SK-N-SH treated with all-trans-retinoic acid at 6 μM for 48 hours (cell line): ENCODE data around the gene EYA4.

ENCODE experiments used
- ATAC-seq: fragments of 200-7000 bp; cut with Tn5 transposase; 3 replicates; pipeline ENCODE4 v1.9.1; 2020; ENCODE audit warnings: mild to moderate bottlenecking, moderate library complexity
- BACH2 ChIP-seq: fragments of 250-450 bp; sonication (Bioruptor Pico); IDR thresholded peaks from 2 replicates; pipeline ENCODE4 v1.9.0; 2021; ENCODE audit warnings: mild to moderate bottlenecking, borderline replicate concordance
- CSDC2 ChIP-seq: fragments of 250-450 bp; sonication (Bioruptor Pico); IDR thresholded peaks from 2 replicates; pipeline ENCODE4 v1.5.0; 2020; ENCODE audit warnings: mild to moderate bottlenecking, moderate library complexity
- GLIS3 ChIP-seq: fragments of 250-450 bp; sonication (Bioruptor Pico); IDR thresholded peaks from 2 replicates; pipeline ENCODE4 v1.5.0; 2020; ENCODE audit warnings: mild to moderate bottlenecking, moderate library complexity
- ISL1 ChIP-seq: fragments of 250-450 bp; sonication (Bioruptor Pico); IDR thresholded peaks from 2 replicates; pipeline ENCODE4 v2.1.2; 2022; ENCODE audit warnings: mild to moderate bottlenecking, moderate library complexity
- OSR1 ChIP-seq: fragments of 250-450 bp; sonication (Bioruptor Pico); IDR thresholded peaks from 2 replicates; pipeline ENCODE4 v1.8.0; 2022; ENCODE audit warnings: moderate library complexity, mild to moderate bottlenecking, inconsistent platforms
- PPARA ChIP-seq: fragments of 250-450 bp; sonication (Bioruptor Pico); IDR thresholded peaks from 2 replicates; pipeline ENCODE4 v1.5.0; 2020; ENCODE audit warnings: mild to moderate bottlenecking, borderline replicate concordance
- RARB ChIP-seq: fragments of 250-450 bp; sonication (Bioruptor Pico); IDR thresholded peaks from 2 replicates; pipeline ENCODE4 v1.8.0; 2021; ENCODE audit warnings: mild to moderate bottlenecking, moderate library complexity
- SNAI2 ChIP-seq: fragments of 250-450 bp; sonication (Bioruptor Pico); IDR thresholded peaks from 2 replicates; pipeline ENCODE4 v1.5.0; 2020; ENCODE audit warnings: mild to moderate bottlenecking, moderate library complexity
- TCF4 ChIP-seq: fragments of 250-450 bp; sonication (Bioruptor Pico); IDR thresholded peaks from 2 replicates; pipeline ENCODE4 v1.8.0; 2021; ENCODE audit warnings: mild to moderate bottlenecking, moderate library complexity, borderline replicate concordance
- TOX ChIP-seq: fragments of 250-450 bp; sonication (Bioruptor Pico); IDR thresholded peaks from 2 replicates; pipeline ENCODE4 v1.8.0; 2021; ENCODE audit warnings: mild to moderate bottlenecking, moderate library complexity, borderline replicate concordance
- ZC3H10 ChIP-seq: fragments of 250-450 bp; sonication (Bioruptor Pico); IDR thresholded peaks from 2 replicates; pipeline ENCODE4 v1.5.1; 2021; ENCODE audit warnings: mild to moderate bottlenecking, moderate library complexity
- ZFP3 ChIP-seq: fragments of 250-450 bp; sonication (Bioruptor Pico); IDR thresholded peaks from 2 replicates; pipeline ENCODE4 v1.5.0; 2020; ENCODE audit warnings: mild to moderate bottlenecking, moderate library complexity
- ZFP30 ChIP-seq: fragments of 450-650 bp; formaldehyde crosslinking; IDR thresholded peaks from 2 replicates; pipeline ENCODE4 v1.5.0; 2022; ENCODE audit warnings: mild to moderate bottlenecking, moderate library complexity
- ZNF565 ChIP-seq: fragments of 450-650 bp; formaldehyde crosslinking; conservative IDR thresholded peaks from 2 replicates; pipeline ENCODE4 v1.5.0; 2020; ENCODE audit warnings: low read depth, mild to moderate bottlenecking, moderate library complexity
- ZNF70 ChIP-seq: fragments of 450-650 bp; formaldehyde crosslinking; IDR thresholded peaks from 2 replicates; pipeline ENCODE4 v1.5.0; 2020; ENCODE audit warnings: mild to moderate bottlenecking, moderate library complexity
- ZNF8 ChIP-seq: fragments of 450-650 bp; formaldehyde crosslinking; IDR thresholded peaks from 2 replicates; pipeline ENCODE4 v1.5.0; 2020; ENCODE audit warnings: mild to moderate bottlenecking, moderate library complexity
- TF ChIP-seq, protein P1 (sequence below): fragments of 250-450 bp; sonication (Bioruptor Pico); IDR thresholded peaks from 2 replicates; pipeline ENCODE4 v1.5.1; 2021; ENCODE audit warnings: mild to moderate bottlenecking, moderate library complexity
- TF ChIP-seq, protein P2 (sequence below): fragments of 250-450 bp; sonication (Bioruptor Pico); IDR thresholded peaks from 2 replicates; pipeline ENCODE4 v1.5.0; 2020; ENCODE audit warnings: mild to moderate bottlenecking, moderate library complexity
- TF ChIP-seq, protein P3 (sequence below): fragments of 250-450 bp; sonication (Bioruptor Pico); IDR thresholded peaks from 2 replicates; pipeline ENCODE4 v1.5.1; 2020; ENCODE audit warnings: low read depth, mild to moderate bottlenecking, moderate library complexity
- TF ChIP-seq, protein P4 (sequence below): fragments of 250-450 bp; sonication (Bioruptor Pico); IDR thresholded peaks from 2 replicates; pipeline ENCODE4 v1.8.0; 2021; ENCODE audit warnings: low read depth, mild to moderate bottlenecking, moderate library complexity, borderline replicate concordance

EYA4 gene

DNA sequence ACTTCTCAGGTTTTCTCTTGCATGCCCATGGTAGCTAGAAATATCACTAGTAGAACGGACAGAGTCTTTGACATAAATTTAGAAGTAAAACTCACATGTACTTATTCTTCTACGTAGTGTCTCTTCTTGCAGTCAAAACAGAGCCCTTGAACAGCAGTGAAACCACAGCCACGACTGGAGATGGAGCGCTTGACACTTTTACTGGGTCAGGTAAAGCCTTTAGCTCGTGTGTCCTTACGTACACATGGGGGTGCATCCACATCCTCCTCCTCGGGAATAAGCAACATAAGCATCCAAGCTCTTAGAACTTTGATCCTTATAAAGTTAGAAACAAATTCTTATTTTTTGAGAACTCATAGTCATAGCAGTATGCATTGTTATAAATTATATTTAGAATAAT lies 215.3 kb downstream of the EYA4 start:
- ATAC-seq = no peak
- TF ChIP-seq GLIS3 (no peak), PPARA (no peak)

DNA sequence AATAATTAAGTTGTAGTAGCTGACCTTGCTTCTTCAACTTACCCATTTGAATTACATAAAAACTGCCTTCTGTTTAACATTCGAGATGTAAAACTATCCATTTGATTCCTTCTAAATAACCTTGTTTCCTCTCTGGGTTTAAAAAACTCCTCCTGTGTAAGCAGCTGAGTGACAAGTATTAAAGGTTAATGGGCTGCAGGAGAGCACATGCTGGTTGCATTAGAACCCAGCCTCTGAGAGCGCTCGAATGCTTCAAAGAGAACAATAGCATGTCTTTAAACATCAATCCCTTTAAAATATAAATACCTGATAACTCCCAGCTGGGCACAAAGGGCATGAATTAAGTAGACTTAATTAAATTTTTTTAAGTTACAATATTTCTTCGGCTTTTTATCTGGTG lies 215.8 kb downstream of the EYA4 start:
- no peak for TF ChIP-seq ZNF70 (CRISPR knock-in tag)
- no peak for TF ChIP-seq OSR1
- no peak for TF ChIP-seq TCF4 (CRISPR knock-in tag)
- ATAC-seq = no peak

DNA sequence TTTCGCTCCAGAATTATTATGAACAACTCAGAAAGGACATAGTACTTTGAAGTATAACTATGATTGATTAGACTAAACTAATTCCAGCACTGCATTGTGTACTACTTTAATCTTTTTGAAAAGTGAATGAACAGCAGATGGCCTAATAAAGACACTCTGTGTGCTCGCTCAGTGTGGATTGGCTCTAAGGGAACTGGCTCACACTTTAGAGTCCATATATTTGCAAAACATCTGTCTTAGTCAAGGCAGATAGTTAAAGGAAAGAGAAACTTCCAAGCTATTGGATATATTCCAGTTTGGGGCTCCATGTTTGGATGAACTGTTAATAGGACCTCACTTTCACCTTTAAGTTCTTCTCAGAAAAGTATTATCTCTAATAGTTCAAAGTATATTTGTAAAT lies 218.9 kb downstream of the EYA4 start:
- no peak for ATAC-seq
- TF ChIP-seq ZFP3 (CRISPR knock-in tag) (no peak), BACH2 (CRISPR knock-in tag) (no peak), ZC3H10 (CRISPR knock-in tag) (no peak), PPARA (no peak), ZFP30 (CRISPR knock-in tag) (no peak), RARB (CRISPR knock-in tag) (no peak)
- TF ChIP-seq, protein P1, sequence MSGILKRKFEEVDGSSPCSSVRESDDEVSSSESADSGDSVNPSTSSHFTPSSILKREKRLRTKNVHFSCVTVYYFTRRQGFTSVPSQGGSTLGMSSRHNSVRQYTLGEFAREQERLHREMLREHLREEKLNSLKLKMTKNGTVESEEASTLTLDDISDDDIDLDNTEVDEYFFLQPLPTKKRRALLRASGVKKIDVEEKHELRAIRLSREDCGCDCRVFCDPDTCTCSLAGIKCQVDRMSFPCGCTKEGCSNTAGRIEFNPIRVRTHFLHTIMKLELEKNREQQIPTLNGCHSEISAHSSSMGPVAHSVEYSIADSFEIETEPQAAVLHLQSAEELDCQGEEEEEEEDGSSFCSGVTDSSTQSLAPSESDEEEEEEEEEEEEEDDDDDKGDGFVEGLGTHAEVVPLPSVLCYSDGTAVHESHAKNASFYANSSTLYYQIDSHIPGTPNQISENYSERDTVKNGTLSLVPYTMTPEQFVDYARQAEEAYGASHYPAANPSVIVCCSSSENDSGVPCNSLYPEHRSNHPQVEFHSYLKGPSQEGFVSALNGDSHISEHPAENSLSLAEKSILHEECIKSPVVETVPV (CRISPR knock-in tag) = no peak

DNA sequence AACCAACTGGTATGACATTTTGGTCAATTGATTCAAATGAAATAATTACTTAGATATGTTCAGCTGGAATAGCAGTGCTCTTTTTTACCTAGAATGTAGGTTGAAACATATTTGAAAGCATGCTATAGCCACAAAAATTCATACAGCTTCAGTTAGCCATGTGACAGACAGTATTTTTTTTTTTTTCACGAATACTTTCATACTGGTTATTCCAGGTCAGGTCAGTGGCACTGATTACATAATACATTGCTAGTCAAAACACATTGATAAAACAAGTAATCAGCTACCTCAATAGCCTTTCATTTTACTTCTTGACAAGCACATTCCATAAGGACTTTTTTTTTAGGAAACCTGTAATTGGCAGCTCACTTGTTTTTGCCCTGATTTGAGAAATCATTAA lies 222.6 kb downstream of the EYA4 start:
- no peak for ATAC-seq
- TF ChIP-seq BACH2 (CRISPR knock-in tag) = no peak
- TF ChIP-seq, protein P1 (CRISPR knock-in tag) = no peak
- TF ChIP-seq ZNF8 = no peak
- TF ChIP-seq, protein P2, sequence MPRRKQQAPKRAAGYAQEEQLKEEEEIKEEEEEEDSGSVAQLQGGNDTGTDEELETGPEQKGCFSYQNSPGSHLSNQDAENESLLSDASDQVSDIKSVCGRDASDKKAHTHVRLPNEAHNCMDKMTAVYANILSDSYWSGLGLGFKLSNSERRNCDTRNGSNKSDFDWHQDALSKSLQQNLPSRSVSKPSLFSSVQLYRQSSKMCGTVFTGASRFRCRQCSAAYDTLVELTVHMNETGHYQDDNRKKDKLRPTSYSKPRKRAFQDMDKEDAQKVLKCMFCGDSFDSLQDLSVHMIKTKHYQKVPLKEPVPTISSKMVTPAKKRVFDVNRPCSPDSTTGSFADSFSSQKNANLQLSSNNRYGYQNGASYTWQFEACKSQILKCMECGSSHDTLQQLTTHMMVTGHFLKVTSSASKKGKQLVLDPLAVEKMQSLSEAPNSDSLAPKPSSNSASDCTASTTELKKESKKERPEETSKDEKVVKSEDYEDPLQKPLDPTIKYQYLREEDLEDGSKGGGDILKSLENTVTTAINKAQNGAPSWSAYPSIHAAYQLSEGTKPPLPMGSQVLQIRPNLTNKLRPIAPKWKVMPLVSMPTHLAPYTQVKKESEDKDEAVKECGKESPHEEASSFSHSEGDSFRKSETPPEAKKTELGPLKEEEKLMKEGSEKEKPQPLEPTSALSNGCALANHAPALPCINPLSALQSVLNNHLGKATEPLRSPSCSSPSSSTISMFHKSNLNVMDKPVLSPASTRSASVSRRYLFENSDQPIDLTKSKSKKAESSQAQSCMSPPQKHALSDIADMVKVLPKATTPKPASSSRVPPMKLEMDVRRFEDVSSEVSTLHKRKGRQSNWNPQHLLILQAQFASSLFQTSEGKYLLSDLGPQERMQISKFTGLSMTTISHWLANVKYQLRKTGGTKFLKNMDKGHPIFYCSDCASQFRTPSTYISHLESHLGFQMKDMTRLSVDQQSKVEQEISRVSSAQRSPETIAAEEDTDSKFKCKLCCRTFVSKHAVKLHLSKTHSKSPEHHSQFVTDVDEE (CRISPR knock-in tag) = no peak
- no peak for TF ChIP-seq TOX (CRISPR knock-in tag)
- no peak for TF ChIP-seq GLIS3
- no peak for TF ChIP-seq RARB (CRISPR knock-in tag)
- no peak for TF ChIP-seq ZNF565
- TF ChIP-seq, protein P3, sequence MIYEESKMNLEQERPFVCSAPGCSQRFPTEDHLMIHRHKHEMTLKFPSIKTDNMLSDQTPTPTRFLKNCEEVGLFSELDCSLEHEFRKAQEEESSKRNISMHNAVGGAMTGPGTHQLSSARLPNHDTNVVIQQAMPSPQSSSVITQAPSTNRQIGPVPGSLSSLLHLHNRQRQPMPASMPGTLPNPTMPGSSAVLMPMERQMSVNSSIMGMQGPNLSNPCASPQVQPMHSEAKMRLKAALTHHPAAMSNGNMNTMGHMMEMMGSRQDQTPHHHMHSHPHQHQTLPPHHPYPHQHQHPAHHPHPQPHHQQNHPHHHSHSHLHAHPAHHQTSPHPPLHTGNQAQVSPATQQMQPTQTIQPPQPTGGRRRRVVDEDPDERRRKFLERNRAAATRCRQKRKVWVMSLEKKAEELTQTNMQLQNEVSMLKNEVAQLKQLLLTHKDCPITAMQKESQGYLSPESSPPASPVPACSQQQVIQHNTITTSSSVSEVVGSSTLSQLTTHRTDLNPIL (CRISPR knock-in tag) = no peak
- TF ChIP-seq PPARA = no peak
- TF ChIP-seq ZFP30 (CRISPR knock-in tag) = no peak
- TF ChIP-seq TCF4 (CRISPR knock-in tag) = no peak
- TF ChIP-seq SNAI2 (CRISPR knock-in tag) = no peak
- no peak for TF ChIP-seq ISL1 (CRISPR knock-in tag)
- TF ChIP-seq CSDC2 (CRISPR knock-in tag) = no peak
- TF ChIP-seq ZC3H10 (CRISPR knock-in tag) = no peak
- TF ChIP-seq, protein P4, sequence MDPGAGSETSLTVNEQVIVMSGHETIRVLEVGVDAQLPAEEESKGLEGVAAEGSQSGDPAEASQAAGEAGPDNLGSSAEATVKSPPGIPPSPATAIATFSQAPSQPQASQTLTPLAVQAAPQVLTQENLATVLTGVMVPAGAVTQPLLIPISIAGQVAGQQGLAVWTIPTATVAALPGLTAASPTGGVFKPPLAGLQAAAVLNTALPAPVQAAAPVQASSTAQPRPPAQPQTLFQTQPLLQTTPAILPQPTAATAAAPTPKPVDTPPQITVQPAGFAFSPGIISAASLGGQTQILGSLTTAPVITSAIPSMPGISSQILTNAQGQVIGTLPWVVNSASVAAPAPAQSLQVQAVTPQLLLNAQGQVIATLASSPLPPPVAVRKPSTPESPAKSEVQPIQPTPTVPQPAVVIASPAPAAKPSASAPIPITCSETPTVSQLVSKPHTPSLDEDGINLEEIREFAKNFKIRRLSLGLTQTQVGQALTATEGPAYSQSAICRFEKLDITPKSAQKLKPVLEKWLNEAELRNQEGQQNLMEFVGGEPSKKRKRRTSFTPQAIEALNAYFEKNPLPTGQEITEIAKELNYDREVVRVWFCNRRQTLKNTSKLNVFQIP (CRISPR knock-in tag) = no peak
